Islet precursor cell (in vitro differentiated cells): ENCODE measurements around the gene AK8.

Experiments
- DNase-seq: peaks from one replicate; pipeline ENCODE4 v3.0.0-alpha.2; 2018

The AK8 gene

GRCh38 chr9:132710333-132710732 is 167.8 kb downstream of the AK8 start:
- no peak for DNase-seq

- no peak for DNase-seq
Measured at GRCh38 chr9:132708769-132709430, 169.2 kb downstream of the AK8 start.

GRCh38 chr9:132708239-132708638 is 169.8 kb downstream of the AK8 start:
- no peak for DNase-seq

GRCh38 chr9:132703336-132703735 is 174.7 kb downstream of the AK8 start:
- no peak for DNase-seq

GRCh38 chr9:132702254-132702653 is 175.8 kb downstream of the AK8 start:
- DNase-seq, result no peak

- no peak for DNase-seq
Measured at GRCh38 chr9:132699956-132700355, 178.1 kb downstream of the AK8 start.

- DNase-seq, result no peak
Measured at GRCh38 chr9:132698989-132699388, 179.1 kb downstream of the AK8 start.

GRCh38 chr9:132697230-132697629 is 180.9 kb downstream of the AK8 start:
- no peak for DNase-seq

- no peak for DNase-seq
Measured at GRCh38 chr9:132694144-132694543, 183.9 kb downstream of the AK8 start.

- DNase-seq, result no peak
Measured at GRCh38 chr9:132690696-132691095, 187.4 kb downstream of the AK8 start.

GRCh38 chr9:132683873-132684272 is 194.2 kb downstream of the AK8 start:
- DNase-seq, result no peak

GRCh38 chr9:132681561-132681960 is 196.5 kb downstream of the AK8 start:
- no peak for DNase-seq

- no peak for DNase-seq
Measured at GRCh38 chr9:132679946-132680625, 198.0 kb downstream of the AK8 start.

GRCh38 chr9:132677976-132678375 is 200.1 kb downstream of the AK8 start:
- no peak for DNase-seq
